ENCODE data around the gene CAGE1. TPM values are rescaled to one million over a fixed set of nuclear protein-coding genes. Genes with fewer than 3 reads are reported as not detected.
"Not testable (repeated sequence)": the region's sequence is repeated elsewhere in the genome, so short reads cannot be mapped to it uniquely, and the experiment has no call there.

The CAGE1 gene
- total RNA-seq, 1 donor from 2014 or later, result not detected

GRCh38 chr6:7343546-7344475, 45.7 kb downstream of the CAGE1 start:
- no peak for DNase-seq (ENCODE audit: low spot score)
- intact Hi-C loops (cut with DNase I), result no loop called here

DNA sequence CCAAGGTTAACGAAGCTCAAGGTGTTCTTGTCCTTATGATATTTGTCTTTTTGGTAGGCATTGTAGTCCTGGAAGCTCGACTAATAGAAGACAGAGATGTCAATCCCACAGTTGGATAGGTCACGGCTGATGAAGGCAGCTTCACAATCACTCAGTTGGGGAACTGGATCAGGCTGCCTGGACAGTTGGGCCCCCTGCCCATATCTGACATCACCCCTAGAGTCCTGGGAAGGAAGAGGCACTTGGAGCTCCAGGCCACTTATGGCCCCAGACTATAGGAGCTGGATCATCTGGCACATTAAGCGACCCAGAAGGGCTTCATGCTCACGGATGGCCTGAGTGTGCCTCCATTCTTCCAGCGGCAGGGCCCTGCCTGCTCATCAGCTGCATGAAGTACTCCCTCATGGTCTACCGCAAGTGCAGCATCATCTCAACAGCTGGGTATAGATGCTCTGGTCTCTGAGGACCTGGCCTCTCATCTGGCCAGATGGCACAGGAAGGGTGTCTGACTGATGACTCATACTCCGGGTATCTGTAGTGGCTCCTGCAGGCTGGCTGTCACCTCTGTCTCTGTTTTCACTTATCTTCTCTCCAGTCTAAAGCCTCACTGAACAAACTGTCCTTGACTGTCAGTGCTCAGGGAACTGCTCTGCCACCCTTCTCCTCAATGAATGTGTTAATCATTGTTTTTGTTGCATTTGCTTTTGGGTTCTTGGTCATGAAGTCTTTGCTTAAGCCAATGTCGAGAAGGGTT, 47.4 kb downstream of the CAGE1 start:
- intact Hi-C loops (cut with DNase I), result no loop called here

DNA sequence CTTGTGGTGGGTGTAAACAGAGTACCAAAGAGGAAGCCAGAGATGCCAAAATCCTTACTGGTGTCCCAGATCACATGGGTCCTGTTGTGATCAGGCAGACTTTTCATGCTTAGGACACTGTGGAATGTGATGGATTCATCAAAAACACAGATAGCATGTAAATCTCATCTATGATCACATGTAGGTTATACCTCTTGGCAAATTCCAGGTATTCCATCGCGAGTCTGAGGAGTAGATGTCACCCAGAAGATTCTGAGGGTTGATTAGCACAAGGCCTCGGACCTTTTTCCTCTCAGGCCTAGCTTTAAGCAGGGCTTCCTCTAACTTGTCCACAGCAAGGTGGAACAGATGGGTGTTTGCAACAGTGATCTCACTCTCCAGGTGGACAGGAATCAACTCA, 48.3 kb downstream of the CAGE1 start:
- DNase-seq (ENCODE audit: low spot score), result no peak
- intact Hi-C loops (cut with DNase I), result no loop called here

More for the DNA sequence above, 47.4 kb downstream of the CAGE1 start:
- no peak for DNase-seq (ENCODE audit: low spot score)

- intact Hi-C loops (cut with DNase I); DNase-seq (ENCODE audit: low spot score): not testable (repeated sequence)
Observed at GRCh38 chr6:7339007-7339732, 50.4 kb downstream of the CAGE1 start.

- intact Hi-C loops (cut with DNase I), result no loop called here
- no peak for DNase-seq (ENCODE audit: low spot score)
Observed at GRCh38 chr6:7338031-7338430, 51.5 kb downstream of the CAGE1 start.

DNA sequence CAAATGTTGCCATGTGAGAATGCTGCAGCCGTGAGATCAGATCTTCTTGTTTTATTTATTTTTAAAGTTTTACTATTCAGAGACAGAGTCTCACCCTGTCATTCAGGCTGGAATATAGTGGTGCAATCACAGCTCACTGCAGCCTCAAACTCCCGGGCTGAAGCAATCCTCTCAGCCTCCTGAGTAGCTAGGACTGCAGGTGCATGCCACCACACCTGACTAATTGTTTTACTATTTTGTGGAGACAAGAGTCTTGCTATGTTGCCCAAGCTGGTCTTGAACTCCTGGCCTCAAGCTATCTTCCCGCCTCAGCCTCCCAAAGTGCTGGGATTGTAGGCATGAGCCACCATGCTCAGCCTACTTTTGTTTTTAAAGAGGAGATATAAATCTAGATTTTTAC, 54.0 kb downstream of the CAGE1 start:
- no peak for DNase-seq (ENCODE audit: low spot score)
- intact Hi-C loops (cut with DNase I), result no loop called here

- no peak for DNase-seq (ENCODE audit: low spot score)
- intact Hi-C loops (cut with DNase I), result no loop called here
Observed at GRCh38 chr6:7334685-7335084, 54.9 kb downstream of the CAGE1 start.

DNA sequence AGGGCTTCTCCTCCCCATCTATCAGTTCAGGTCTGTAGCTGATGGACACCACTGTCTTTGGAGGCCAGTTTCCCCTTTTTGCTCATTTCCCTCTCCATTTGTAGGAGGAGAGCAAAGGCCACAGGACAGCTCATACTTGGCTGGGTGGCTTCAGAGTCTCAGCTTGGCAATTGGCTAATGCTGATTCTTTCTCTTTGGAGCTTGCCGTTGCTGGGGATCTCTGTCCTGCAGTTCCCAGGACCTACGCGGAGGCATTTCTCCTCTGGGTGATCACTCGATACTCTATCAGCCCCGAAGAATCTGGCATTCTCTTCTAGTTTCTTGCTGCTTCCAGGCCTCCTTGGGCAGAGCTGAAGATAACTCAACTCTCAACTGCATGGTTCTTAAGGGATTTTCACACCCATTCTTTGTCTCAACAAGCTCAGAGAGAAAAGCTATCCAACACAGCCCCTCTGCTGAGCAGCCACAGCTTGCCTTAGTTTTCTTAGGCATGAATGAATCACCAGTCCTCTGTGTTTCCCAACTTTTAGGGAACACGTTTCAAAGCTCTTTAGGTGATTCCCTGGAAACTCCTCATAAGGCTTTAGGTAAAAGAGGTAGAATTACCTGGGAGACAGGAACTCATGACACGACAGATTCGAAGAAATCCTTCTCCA, 57.3 kb downstream of the CAGE1 start:
- intact Hi-C loops (cut with DNase I), result no loop called here
- no peak for DNase-seq (ENCODE audit: low spot score)

DNA sequence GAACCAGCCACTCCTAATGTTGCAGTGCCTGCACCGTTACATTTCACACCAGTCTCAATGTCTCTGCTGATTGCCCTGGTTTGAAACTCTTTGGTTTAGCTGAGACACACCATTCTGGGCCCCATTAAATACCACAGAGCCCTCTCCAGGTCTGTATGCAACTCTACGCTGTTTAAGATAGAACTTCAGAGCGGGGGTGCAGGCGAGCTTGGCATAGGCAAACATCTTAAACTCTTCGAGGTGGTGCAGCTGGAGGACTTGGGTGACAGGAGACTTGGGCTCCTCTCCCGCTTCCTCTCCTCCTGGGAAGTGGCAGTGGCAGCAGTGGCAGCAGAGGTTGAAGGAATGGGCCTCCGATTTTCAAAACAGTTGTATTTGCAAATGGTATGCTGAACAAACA, 58.1 kb downstream of the CAGE1 start:
- intact Hi-C loops (cut with DNase I), result no loop called here
- no peak for DNase-seq (ENCODE audit: low spot score)

GRCh38 chr6:7328243-7328642, 61.3 kb downstream of the CAGE1 start:
- intact Hi-C loops (cut with DNase I), result no loop called here
- no peak for DNase-seq (ENCODE audit: low spot score)

DNA sequence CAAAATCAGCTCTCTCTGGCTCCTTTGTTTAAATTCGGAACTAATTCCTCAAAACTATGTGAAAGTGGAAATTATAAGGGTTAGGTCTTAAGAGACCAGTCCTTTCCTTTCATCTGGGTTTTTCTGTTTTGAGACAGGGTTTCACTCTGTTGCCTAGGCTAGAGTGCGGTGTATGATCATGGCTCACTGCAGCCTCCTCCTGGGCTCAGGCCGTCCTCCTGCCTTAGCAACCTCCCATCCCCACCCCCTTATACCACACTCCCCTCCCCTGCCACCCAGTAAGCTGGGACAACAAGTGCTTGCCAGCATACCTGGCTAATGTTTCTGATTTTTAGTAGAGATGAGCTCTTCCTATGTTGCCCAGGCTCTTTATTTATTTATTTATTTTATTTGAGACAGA, 63.8 kb downstream of the CAGE1 start:
- intact Hi-C loops (cut with DNase I), result no loop called here
- DNase-seq (ENCODE audit: low spot score), result no peak

DNA sequence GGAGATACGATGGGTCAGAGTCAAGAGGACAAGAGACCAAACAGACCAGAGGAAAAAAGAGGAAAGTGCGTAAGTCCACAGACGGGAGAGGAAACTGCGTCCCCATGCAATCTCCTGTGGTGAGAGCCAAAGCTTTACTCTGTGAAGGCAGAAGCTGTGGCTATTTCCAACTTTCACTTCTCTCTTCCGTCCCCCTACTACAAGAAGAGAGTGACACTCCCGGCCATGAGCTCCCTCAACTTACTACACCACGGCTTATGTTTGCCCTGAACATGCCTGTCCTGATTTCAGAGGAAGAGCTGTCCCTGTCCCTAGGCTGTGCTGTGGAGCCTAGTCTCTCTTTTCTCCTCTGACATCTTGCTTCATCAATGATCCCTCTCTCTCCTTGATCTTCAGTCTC, 65.0 kb downstream of the CAGE1 start:
- intact Hi-C loops (cut with DNase I), result no loop called here
- DNase-seq (ENCODE audit: low spot score), result no peak

GRCh38 chr6:7323074-7323473, 66.5 kb downstream of the CAGE1 start:
- intact Hi-C loops (cut with DNase I), result no loop called here
- no peak for DNase-seq (ENCODE audit: low spot score)

- intact Hi-C loops (cut with DNase I), result not testable (repeated sequence)
Observed at GRCh38 chr6:7321866-7322265, 67.7 kb downstream of the CAGE1 start.

DNA sequence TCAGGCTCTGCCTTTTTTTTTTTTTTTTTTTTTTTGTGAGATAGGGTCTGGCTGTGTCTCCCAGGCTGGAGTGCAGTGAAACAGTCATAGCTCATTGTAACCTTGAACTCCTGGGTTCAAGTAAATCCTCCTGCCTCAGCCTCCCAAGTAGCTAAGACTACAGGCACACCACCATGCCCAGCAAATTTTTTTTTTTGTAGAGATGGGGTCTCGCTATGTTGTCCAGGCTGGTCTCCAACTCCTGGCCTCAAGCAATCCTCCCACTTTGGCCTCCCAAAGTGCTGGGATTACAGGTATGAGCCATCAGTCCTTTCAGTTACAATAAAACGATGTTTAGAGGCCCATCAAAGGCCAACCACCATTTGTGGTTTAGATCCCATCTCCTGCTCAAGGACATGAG, 70.1 kb downstream of the CAGE1 start:
- intact Hi-C loops (cut with DNase I); DNase-seq (ENCODE audit: low spot score): not testable (repeated sequence)

More at GRCh38 chr6:7321866-7322265, 67.7 kb downstream of the CAGE1 start:
- not testable (repeated sequence) for DNase-seq (ENCODE audit: low spot score)

DNA sequence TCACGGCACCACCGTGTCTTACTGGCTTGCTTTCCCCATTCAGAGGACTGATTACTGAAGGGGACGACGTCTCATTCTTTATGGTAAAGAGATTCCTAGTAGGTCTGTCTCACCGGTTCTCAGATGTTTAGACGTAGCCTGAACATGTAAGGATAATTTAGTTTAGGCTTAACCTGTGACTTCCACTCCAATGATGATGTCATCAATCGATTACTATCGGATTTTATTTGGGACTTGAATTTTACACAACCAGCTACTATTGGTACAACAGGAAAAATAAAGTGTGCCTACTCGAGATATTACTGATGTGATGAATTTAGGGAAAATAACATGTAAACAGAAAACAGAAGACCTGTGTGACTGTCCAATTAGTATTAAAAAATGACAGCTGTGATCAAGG, 72.0 kb downstream of the CAGE1 start:
- DNase-seq (ENCODE audit: low spot score), result no peak
- intact Hi-C loops (cut with DNase I), result no loop called here

DNA sequence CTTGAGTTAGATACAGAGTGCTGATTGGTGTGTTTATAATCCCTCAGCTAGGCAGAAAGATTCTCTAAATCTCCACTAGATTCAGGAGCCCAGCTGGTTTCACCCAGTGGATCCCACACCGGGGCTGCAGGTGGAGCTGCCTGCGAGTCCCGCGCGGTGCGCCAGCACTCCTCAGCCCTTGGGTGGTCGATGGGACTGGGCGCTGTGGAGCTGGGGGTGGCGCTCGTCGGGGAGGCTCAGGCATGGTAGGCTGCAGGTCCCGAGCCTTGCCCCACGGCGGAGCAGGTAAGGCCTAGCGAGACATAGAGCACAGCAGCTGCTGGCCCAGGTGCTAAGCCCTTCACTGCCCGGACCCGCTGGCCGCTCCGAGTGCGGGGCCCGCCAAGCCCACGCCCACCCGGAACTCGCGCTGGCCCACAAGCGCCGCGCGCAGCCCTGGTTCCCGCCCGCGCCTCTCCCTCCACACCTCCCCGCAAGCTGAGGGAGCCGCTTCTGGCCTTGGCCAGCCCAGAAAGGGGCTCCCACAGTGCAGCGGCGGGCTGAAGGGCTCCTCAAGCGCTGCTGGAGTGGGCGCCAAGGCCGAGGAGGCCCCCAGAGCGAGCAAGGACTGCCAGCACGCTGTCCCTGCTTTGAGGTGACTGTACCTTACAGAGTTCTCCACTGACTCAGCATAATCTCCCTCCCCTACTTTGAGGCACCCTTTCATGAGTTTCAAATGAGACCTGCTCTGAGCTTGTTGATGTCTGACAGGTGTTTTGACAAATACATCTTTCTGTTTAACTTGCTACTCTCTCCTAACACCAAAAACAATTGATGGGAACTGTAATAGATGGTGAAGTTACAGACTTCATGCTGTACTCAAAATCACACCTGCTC, 72.6 kb downstream of the CAGE1 start:
- intact Hi-C loops (cut with DNase I), result no loop called here
- no peak for DNase-seq (ENCODE audit: low spot score)

DNA sequence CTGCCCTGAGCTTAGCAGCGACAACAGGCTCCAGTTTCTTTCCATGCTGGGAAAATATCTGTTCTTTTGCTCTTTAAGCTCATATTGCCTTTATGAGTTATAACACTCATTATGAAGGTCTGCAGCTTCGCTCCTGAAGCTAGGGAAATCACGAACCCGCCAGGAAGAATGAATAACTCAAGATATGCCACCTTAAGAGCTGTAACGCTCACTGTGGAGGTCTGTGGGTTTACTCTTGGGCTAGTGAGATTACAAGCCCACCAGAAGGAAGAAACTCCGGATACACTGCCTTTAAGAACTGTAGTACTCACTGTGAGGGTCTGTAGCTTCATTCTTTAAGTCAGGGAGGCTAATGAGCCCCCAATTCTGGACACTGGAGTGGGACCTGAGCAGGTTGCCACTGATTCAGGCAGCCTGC, 73.6 kb downstream of the CAGE1 start:
- no peak for DNase-seq (ENCODE audit: low spot score)
- intact Hi-C loops (cut with DNase I), result no loop called here
